PC-3 (cell line): ENCODE results near the gene IGSF9B.

Source experiments
- CTCF ChIP-seq: fragments of 300-600 bp; sonication (generic); conservative IDR thresholded peaks from 2 replicates; pipeline ENCODE4 v1.5.1; 2017; ENCODE audit warnings: antibody characterized with exemption, low read depth, mild to moderate bottlenecking, low read length
- EZH2 ChIP-seq: fragments of 300-600 bp; sonication (generic); IDR thresholded peaks from one replicate; pipeline ENCODE4 v1.6.1; 2017; ENCODE audit warnings: antibody characterized with exemption, mild to moderate bottlenecking, low read length; ENCODE audit not compliant: unreplicated experiment
- EZH2phosphoT487 ChIP-seq: fragments of 300-600 bp; sonication (generic); IDR thresholded peaks from 2 replicates; pipeline ENCODE4 v1.6.1; 2018; ENCODE audit warnings: mild to moderate bottlenecking, antibody characterized with exemption, low read length, borderline replicate concordance

DNA sequence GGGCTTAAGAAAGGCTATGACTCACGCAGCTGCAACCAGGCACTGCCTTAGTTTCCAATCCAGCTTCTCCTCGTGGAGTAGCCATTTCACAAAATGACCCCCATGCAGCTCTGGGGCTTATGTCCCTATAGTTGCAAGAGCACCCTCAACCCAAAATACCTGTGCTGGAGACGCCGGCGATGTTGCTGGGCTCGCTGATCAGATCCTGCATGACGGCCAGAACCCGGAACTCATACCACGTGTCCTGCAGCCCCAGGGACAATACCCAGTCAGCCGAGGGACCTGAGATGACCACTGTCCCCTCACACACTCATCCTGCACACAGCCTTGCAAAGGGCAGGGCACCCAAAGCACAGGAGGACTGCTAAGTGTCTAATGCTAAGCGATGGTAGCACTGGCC, 32.1 kb downstream of the IGSF9B start:
- TF ChIP-seq CTCF (no peak), EZH2 (no peak), EZH2phosphoT487 (no peak)
